Dendritic cell treated with granulocyte-macrophage colony-stimulating factor and Interleukin-4, amounts not matched to agents 40 ng/mL and 50 ng/mL, for 4 days (primary cell): ENCODE data around the gene TULP3.

Source experiments
- H3K27ac Mint-ChIP-seq: one replicate; pipeline ENCODE4 v1.8.0; 2022; ENCODE audit warnings: mild to moderate bottlenecking, mixed read lengths
- H3K27me3 Mint-ChIP-seq: one replicate; pipeline ENCODE4 v1.8.0; 2022; ENCODE audit warnings: mild to moderate bottlenecking, mixed read lengths
- H3K36me3 Mint-ChIP-seq: one replicate; pipeline ENCODE4 v1.8.0; 2022; ENCODE audit warnings: low read depth, mixed read lengths
- H3K4me1 Mint-ChIP-seq: one replicate; pipeline ENCODE4 v1.8.0; 2022; ENCODE audit warnings: low read depth, mixed read lengths
- H3K4me3 Mint-ChIP-seq: one replicate; pipeline ENCODE4 v1.8.0; 2022; ENCODE audit warnings: mild to moderate bottlenecking, moderate library complexity, mixed read lengths
- H3K9me3 Mint-ChIP-seq: one replicate; pipeline ENCODE4 v1.8.0; 2022; ENCODE audit warnings: mixed read lengths
- intact Hi-C: fragments of 100-400 bp; cut with micrococcal nuclease; formaldehyde crosslinking; loops from one replicate; pipeline ENCODE4 v1.15.0; 2022

Gene TULP3

GRCh38 chr12:2891240-2892053 lies 756 bp downstream of the TULP3 start:
- H3K4me1 Mint-ChIP-seq: peaks cover 17% of the 10 kb centered on the region
- H3K36me3 Mint-ChIP-seq: peaks cover 28% of the 10 kb centered on the region
- peak overlapping the region; percentile 81 for H3K4me3 Mint-ChIP-seq
- H3K27ac Mint-ChIP-seq: peak overlapping the region; percentile 71
- no peaks in the 10 kb centered on the region for H3K27me3 Mint-ChIP-seq
- no peaks in the 10 kb centered on the region for H3K9me3 Mint-ChIP-seq
- intact Hi-C loops: no loop called here

GRCh38 chr12:2892246-2892645 lies 1.6 kb downstream of the TULP3 start:
- Mint-ChIP-seq H3K4me1 (peaks cover 17% of the 10 kb centered on the region), H3K27ac (no peak overlapping the region)
- intact Hi-C loops: no loop called here

GRCh38 chr12:2893007-2893406 lies 2.3 kb downstream of the TULP3 start:
- peaks cover 17% of the 10 kb centered on the region for H3K36me3 Mint-ChIP-seq
- H3K4me1 Mint-ChIP-seq: peaks cover 17% of the 10 kb centered on the region
- intact Hi-C loops: no loop called here
- H3K27ac Mint-ChIP-seq: no peak overlapping the region
- H3K9me3 Mint-ChIP-seq: no peaks in the 10 kb centered on the region
- no peaks in the 10 kb centered on the region for H3K27me3 Mint-ChIP-seq
- no peak overlapping the region for H3K4me3 Mint-ChIP-seq

More at GRCh38 chr12:2892246-2892645, 1.6 kb downstream of the TULP3 start:
- Mint-ChIP-seq H3K4me3 (no peak overlapping the region), H3K27me3 (no peaks in the 10 kb centered on the region), H3K36me3 (peaks cover 24% of the 10 kb centered on the region), H3K9me3 (no peaks in the 10 kb centered on the region)

- H3K4me3 Mint-ChIP-seq: no peak overlapping the region
- H3K9me3 Mint-ChIP-seq: no peaks in the 10 kb centered on the region
- H3K27ac Mint-ChIP-seq: no peak overlapping the region
- H3K27me3 Mint-ChIP-seq: no peaks in the 10 kb centered on the region
- intact Hi-C loops: no loop called here
- no peaks in the 10 kb centered on the region for H3K36me3 Mint-ChIP-seq
- peaks cover 11% of the 10 kb centered on the region for H3K4me1 Mint-ChIP-seq
These were observed 4.4 kb downstream of the TULP3 start for GRCh38 chr12:2895051-2895451.

GRCh38 chr12:2895511-2895910 lies 4.8 kb downstream of the TULP3 start:
- no peaks in the 10 kb centered on the region for H3K27me3 Mint-ChIP-seq
- peaks cover 7% of the 10 kb centered on the region for H3K4me1 Mint-ChIP-seq
- H3K36me3 Mint-ChIP-seq: no peaks in the 10 kb centered on the region
- no peak overlapping the region for H3K27ac Mint-ChIP-seq
- intact Hi-C loops: no loop called here
- H3K9me3 Mint-ChIP-seq: no peaks in the 10 kb centered on the region
- no peak overlapping the region for H3K4me3 Mint-ChIP-seq

GRCh38 chr12:2897418-2897817 lies 6.7 kb downstream of the TULP3 start:
- no peak overlapping the region for H3K4me3 Mint-ChIP-seq
- H3K27ac Mint-ChIP-seq: no peak overlapping the region
- intact Hi-C loops: no loop called here
- no peaks in the 10 kb centered on the region for H3K27me3 Mint-ChIP-seq
- no peaks in the 10 kb centered on the region for H3K9me3 Mint-ChIP-seq
- H3K36me3 Mint-ChIP-seq: no peaks in the 10 kb centered on the region
- H3K4me1 Mint-ChIP-seq: no peaks in the 10 kb centered on the region

GRCh38 chr12:2900642-2901041 lies 10.0 kb downstream of the TULP3 start:
- Mint-ChIP-seq H3K36me3 (no peaks in the 10 kb centered on the region), H3K27ac (no peak overlapping the region), H3K27me3 (no peaks in the 10 kb centered on the region), H3K4me3 (no peak overlapping the region), H3K4me1 (no peaks in the 10 kb centered on the region), H3K9me3 (no peaks in the 10 kb centered on the region)
- intact Hi-C loops: no loop called here

GRCh38 chr12:2902272-2902880 lies 11.7 kb downstream of the TULP3 start:
- H3K4me3 Mint-ChIP-seq: no peak overlapping the region
- H3K4me1 Mint-ChIP-seq: no peaks in the 10 kb centered on the region
- no peak overlapping the region for H3K27ac Mint-ChIP-seq
- no peaks in the 10 kb centered on the region for H3K27me3 Mint-ChIP-seq
- intact Hi-C loops: no loop called here
- H3K9me3 Mint-ChIP-seq: no peaks in the 10 kb centered on the region
- no peaks in the 10 kb centered on the region for H3K36me3 Mint-ChIP-seq

- Mint-ChIP-seq H3K27me3 (no peaks in the 10 kb centered on the region), H3K4me3 (no peak overlapping the region), H3K36me3 (no peaks in the 10 kb centered on the region), H3K4me1 (peaks cover 5% of the 10 kb centered on the region), H3K27ac (peak overlapping the region; percentile 53), H3K9me3 (no peaks in the 10 kb centered on the region)
- intact Hi-C loops: no loop called here
These were observed 13.6 kb downstream of the TULP3 start for GRCh38 chr12:2904260-2904659.

GRCh38 chr12:2912216-2912575 lies 21.5 kb downstream of the TULP3 start:
- Mint-ChIP-seq H3K9me3 (no peaks in the 10 kb centered on the region), H3K27ac (no peak overlapping the region), H3K4me3 (no peak overlapping the region), H3K4me1 (peaks cover 5% of the 10 kb centered on the region), H3K36me3 (peaks cover 27% of the 10 kb centered on the region), H3K27me3 (no peaks in the 10 kb centered on the region)
- intact Hi-C loops: no loop called here

- H3K4me1 Mint-ChIP-seq: no peaks in the 10 kb centered on the region
- intact Hi-C loops: no loop called here
- H3K27ac Mint-ChIP-seq: no peak overlapping the region
These were observed 28.6 kb downstream of the TULP3 start for GRCh38 chr12:2919249-2919648.

GRCh38 chr12:2922329-2922728 lies 31.6 kb downstream of the TULP3 start:
- intact Hi-C loops: no loop called here
- Mint-ChIP-seq H3K27ac (no peak overlapping the region), H3K36me3 (peaks cover 65% of the 10 kb centered on the region), H3K9me3 (no peaks in the 10 kb centered on the region), H3K4me1 (peaks cover 7% of the 10 kb centered on the region), H3K4me3 (no peak overlapping the region), H3K27me3 (no peaks in the 10 kb centered on the region)

More at GRCh38 chr12:2919249-2919648, 28.6 kb downstream of the TULP3 start:
- Mint-ChIP-seq H3K36me3 (peaks cover 50% of the 10 kb centered on the region), H3K4me3 (no peak overlapping the region), H3K27me3 (no peaks in the 10 kb centered on the region), H3K9me3 (no peaks in the 10 kb centered on the region)

- Mint-ChIP-seq H3K9me3 (no peaks in the 10 kb centered on the region), H3K4me3 (no peak overlapping the region), H3K4me1 (peaks cover 7% of the 10 kb centered on the region), H3K27me3 (no peaks in the 10 kb centered on the region), H3K27ac (no peak overlapping the region), H3K36me3 (peaks cover 70% of the 10 kb centered on the region)
- intact Hi-C loops: no loop called here
These were observed 32.4 kb downstream of the TULP3 start for GRCh38 chr12:2923057-2923456.

- Mint-ChIP-seq H3K27me3 (no peaks in the 10 kb centered on the region), H3K27ac (no peak overlapping the region), H3K4me3 (no peak overlapping the region), H3K9me3 (no peaks in the 10 kb centered on the region), H3K4me1 (peaks cover 7% of the 10 kb centered on the region), H3K36me3 (peaks cover 71% of the 10 kb centered on the region)
- intact Hi-C loops: no loop called here
These were observed 33.3 kb downstream of the TULP3 start for GRCh38 chr12:2924019-2924418.
